ENCODE measurements around the gene MAP2K2.

Gene MAP2K2

DNA sequence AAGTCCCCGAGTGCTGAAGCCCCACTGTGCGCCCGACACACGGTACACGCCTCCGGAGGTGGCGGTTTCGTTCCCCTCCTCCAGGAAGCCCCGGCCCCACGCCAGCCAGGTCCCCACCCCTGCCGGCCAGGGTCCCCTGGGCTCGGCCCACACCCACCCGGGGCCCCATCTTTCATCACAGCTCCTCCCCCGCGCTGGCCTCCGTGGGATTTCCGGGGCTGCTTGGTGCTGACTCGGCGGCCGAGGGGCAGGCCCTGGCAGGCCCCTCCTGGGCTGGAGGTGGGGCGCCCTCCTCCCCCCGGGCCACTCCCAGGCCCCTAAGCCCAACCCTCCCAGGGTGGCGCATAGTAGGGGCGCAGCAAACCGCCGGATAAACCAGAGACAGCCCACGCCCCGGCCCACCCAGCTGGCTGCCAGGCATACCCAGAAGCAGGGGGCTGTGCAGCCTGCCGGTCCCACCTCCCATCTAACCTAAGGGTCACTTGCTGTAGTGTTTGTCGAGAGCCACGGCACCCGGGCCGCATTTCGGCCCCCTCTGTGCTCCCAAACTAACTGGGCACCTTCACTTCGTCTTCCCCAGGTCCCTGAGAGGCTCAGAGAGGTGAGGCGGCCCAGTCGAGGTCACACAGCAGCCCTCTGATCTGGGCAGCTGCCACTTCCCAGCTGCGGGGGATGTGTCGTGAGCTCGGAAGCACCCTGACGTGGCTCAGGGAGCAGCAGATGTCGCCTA is 63.9 kb downstream of the MAP2K2 start:
- no peak for DNase-seq (ENCODE audit: low spot score)
- TF ChIP-seq, protein P1, sequence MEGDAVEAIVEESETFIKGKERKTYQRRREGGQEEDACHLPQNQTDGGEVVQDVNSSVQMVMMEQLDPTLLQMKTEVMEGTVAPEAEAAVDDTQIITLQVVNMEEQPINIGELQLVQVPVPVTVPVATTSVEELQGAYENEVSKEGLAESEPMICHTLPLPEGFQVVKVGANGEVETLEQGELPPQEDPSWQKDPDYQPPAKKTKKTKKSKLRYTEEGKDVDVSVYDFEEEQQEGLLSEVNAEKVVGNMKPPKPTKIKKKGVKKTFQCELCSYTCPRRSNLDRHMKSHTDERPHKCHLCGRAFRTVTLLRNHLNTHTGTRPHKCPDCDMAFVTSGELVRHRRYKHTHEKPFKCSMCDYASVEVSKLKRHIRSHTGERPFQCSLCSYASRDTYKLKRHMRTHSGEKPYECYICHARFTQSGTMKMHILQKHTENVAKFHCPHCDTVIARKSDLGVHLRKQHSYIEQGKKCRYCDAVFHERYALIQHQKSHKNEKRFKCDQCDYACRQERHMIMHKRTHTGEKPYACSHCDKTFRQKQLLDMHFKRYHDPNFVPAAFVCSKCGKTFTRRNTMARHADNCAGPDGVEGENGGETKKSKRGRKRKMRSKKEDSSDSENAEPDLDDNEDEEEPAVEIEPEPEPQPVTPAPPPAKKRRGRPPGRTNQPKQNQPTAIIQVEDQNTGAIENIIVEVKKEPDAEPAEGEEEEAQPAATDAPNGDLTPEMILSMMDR (IDR thresholded peaks at IDR 0.05; ENCODE audit: extremely low read depth, insufficient read depth, missing control alignments) = no peak
- in situ Hi-C loops (cut with MboI; ENCODE audit: low pct_unique_long_range_greater_than_20kb, low sequenced_read_pairs, unreplicated experiment) = no loop called here

DNA sequence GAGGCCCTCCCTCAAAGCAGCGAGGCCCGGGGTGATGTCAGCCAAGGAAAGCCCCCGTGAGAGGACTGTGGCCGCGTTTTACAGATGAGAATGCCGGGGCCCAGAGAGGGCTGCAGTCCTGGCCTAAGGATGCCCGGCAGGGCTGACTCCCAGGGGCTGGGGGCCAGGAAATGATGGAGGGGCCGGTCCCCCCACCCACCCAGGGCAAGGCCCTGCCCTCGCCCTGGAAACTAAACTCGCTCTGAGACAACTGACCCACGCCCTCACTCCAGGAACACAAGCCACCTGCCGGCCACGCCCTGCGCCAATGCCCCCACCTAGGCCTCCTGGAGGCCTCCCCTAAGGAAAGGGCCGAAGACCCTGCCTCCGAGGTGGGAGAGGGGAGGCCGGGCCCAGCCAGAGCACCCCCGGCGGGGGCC is 64.5 kb downstream of the MAP2K2 start:
- in situ Hi-C loops (cut with MboI; ENCODE audit: low pct_unique_long_range_greater_than_20kb, low sequenced_read_pairs, unreplicated experiment) = no loop called here
- TF ChIP-seq, protein P1 (IDR thresholded peaks at IDR 0.05; ENCODE audit: extremely low read depth, insufficient read depth, missing control alignments) = no peak

DNA sequence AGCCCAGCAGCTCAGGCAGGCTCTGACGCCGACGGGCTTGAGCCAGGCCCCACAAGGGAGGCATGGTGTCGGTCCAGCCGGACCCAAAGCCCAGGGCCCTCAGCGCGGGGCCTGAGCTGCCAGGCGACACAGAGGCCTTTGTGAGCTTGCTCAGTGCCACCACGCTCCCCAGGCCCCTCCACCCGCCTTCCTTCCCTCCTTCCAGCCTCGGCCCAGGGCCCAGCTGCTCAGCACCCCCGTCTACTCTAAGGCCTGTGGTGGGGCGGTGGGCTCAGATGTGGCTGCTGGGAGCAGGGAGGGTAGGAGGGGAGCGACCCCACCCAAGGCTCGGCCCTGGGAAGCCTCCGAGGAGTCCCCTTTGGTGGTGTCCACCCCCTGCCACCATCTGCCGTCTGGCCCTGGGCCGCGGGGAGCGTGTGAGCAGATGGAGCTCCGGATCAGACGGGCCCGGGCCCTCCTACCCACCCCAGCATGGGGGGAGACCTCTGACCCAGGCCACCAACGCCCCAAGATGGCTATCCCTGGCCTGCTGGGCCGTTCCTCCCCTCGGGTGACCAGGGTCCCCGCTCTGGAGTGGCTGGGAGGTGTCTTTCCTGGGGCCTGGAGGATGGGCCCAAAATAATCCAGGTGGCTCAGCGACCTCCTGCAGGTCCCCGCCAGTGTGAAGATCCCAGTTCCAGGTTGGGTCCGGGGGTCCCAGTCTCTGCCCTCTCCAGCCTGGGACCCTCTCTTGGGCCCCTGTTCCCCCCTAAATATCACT is 65.0 kb downstream of the MAP2K2 start:
- DNase-seq (ENCODE audit: low spot score) = no peak
- in situ Hi-C loops (cut with MboI; ENCODE audit: low pct_unique_long_range_greater_than_20kb, low sequenced_read_pairs, unreplicated experiment) = no loop called here
- TF ChIP-seq, protein P1 (IDR thresholded peaks at IDR 0.05; ENCODE audit: extremely low read depth, insufficient read depth, missing control alignments) = no peak

More for the DNA sequence above, 64.5 kb downstream of the MAP2K2 start:
- no peak for DNase-seq (ENCODE audit: low spot score)

DNA sequence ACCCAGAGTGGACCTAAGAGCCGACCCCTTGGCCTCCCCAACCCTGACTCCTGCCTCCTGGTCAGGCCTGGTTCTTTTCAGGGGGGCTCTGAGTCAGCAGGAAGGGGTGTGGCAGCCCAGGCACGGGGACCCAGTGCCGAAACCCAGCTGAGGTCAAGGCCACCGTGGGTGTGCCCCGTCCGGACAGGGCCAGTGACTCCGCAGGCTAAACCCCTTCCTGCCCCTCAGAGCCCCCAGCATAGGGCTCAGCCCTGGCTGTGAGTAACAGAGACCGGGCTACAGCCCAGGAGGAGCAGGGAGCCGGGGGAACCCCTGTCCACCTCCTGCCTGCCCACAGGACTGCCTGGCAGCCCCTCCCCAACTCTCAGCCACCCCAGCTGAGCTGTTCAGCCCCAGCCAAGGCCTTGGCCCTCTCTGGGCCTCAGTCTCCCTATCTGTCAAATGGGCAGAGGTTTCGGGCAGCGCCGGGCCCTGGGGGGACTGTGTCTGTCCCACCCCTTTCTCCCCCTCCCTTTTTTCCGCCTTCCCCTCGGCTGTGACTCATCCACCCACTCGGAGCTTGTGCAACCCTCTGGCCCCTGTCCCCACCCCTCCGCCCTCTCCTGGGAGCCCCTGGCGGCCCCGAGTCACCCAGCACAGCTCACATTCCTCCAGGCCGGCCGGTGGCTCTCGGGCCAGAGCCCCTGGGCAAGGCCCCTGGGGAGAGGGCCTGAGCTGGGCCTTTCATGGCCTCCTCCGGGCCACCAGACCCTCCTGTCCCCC is 65.8 kb downstream of the MAP2K2 start:
- TF ChIP-seq, protein P1 (IDR thresholded peaks at IDR 0.05; ENCODE audit: extremely low read depth, insufficient read depth, missing control alignments) = no peak
- DNase-seq (ENCODE audit: low spot score) = no peak
- in situ Hi-C loops (cut with MboI; ENCODE audit: low pct_unique_long_range_greater_than_20kb, low sequenced_read_pairs, unreplicated experiment) = no loop called here

DNA sequence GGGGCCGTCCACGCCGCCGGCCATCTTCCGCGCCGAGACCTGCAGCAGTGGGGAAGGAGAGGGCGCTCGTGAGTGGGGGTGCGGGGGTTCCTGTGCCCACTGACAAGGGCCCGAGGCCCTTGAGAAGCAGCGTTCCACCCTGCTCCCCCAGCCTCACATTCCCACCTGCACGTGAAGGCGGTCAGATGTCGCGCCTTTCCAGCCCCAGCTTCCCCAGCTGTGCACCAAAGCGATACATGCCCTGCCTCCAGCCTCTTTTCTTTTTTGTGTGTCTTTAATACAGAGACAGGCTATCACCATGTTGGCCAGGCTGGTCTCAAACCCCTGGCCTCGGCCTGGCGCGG is 68.7 kb downstream of the MAP2K2 start:
- no peak for DNase-seq (ENCODE audit: low spot score)
- TF ChIP-seq, protein P1 (IDR thresholded peaks at IDR 0.05; ENCODE audit: extremely low read depth, insufficient read depth, missing control alignments) = no peak
- in situ Hi-C loops (cut with MboI; ENCODE audit: low pct_unique_long_range_greater_than_20kb, low sequenced_read_pairs, unreplicated experiment) = no loop called here

DNA sequence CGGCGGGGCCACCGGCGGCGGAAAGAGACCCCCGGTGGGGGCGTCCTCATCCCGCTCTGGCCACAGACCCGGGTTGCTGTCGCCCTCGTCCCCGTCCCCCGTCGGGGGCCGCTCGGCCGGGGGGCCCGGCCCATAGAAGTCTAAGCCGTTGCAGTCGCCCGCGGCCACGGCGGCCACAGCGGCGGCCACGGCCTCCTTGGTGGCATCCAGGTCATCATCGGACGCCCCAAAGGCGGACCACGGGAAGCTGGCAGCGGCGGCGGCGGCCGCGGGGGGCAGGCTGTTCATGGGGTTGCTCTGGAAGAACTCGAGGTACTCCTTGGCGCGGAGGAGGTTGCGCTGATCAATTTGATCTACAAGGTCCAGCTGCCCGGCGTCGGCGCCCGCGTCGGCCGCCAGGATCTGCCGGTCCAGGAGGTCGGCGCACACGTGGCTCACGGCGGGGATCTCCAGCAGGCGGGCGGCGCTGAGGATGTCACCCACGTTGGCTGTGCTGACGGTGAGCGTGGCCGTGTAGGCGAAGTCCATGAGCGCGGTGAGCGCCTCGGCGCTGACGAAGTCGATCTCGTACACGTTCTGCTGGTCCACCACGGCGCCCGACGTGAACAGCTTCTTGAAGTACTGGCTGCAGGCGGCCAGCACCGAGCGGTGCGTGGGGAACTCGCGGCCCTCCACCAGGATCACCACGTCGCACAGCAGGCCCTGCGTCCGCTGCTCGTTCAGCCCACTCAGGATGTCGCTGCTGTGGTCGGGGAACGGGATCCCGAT is 69.3 kb downstream of the MAP2K2 start:
- in situ Hi-C loops (cut with MboI; ENCODE audit: low pct_unique_long_range_greater_than_20kb, low sequenced_read_pairs, unreplicated experiment) = no loop called here
- no peak for DNase-seq (ENCODE audit: low spot score)
- TF ChIP-seq, protein P1 (IDR thresholded peaks at IDR 0.05; ENCODE audit: extremely low read depth, insufficient read depth, missing control alignments) = no peak

Measured in GM13977 (cell line).